Measurements from ENCODE around the gene CNTNAP4. TPM values are rescaled to one million over a fixed set of nuclear protein-coding genes. Genes with fewer than 3 reads are reported as not detected.

CNTNAP4 gene
- total RNA-seq, 1 experiment from 2014 or later: not detected

DNA sequence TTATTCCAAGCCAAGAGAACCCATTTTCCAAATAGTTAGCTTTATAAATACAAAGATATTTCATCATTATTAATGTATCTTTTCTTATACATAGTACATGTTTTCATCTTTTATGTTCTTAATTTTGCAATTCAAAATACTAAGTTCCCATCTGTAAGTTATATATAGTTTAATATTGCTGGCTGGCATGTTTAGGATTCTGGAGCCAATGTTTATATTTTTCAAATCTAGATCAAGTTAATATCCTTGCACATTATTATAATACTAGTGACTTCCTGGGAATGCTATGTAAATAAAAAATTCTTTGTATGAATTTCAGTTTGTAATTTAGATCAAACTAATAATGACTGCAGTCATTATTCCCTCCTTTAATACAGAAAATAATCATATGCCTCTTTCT lies 189.7 kb downstream of the CNTNAP4 start:
- in situ Hi-C loops (cut with HindIII; ENCODE audit: low sequenced_read_pairs): no loop called here
- DNase-seq (ENCODE audit: low spot score): no peak

GRCh38 chr16:76474048-76474447 lies 196.8 kb downstream of the CNTNAP4 start:
- in situ Hi-C loops (cut with HindIII; ENCODE audit: low sequenced_read_pairs): no loop called here
- DNase-seq (ENCODE audit: low spot score): no peak

- in situ Hi-C loops (cut with HindIII; ENCODE audit: low sequenced_read_pairs): no loop called here
- DNase-seq (ENCODE audit: low spot score): no peak
These were observed 200.9 kb downstream of the CNTNAP4 start for GRCh38 chr16:76478105-76478504.

GRCh38 chr16:76483307-76483909 lies 206.2 kb downstream of the CNTNAP4 start:
- no peak for DNase-seq (ENCODE audit: low spot score)
- in situ Hi-C loops (cut with HindIII; ENCODE audit: low sequenced_read_pairs): no loop called here

DNA sequence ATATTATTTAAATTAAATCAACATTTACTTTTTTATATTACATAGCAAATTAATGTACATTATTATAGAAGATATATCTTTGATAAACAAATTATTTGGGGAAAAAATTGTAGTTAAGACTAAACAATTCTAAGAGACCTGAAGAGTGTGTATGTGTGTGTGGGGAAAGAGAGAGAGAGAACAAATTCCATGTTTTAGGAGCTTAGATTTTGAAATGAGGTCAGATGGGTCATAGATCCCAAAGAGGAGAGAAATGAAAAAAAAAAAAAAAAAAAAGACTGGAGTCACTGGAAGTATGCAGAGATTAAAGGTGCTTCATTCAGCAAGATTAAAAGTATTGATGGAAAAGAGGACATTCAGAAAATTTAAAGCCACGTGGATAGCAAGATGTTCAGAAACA lies 206.8 kb downstream of the CNTNAP4 start:
- DNase-seq (ENCODE audit: low spot score): no peak
- in situ Hi-C loops (cut with HindIII; ENCODE audit: low sequenced_read_pairs): no loop called here

GRCh38 chr16:76486740-76487139 lies 209.5 kb downstream of the CNTNAP4 start:
- no peak for DNase-seq (ENCODE audit: low spot score)
- in situ Hi-C loops (cut with HindIII; ENCODE audit: low sequenced_read_pairs): no loop called here

DNA sequence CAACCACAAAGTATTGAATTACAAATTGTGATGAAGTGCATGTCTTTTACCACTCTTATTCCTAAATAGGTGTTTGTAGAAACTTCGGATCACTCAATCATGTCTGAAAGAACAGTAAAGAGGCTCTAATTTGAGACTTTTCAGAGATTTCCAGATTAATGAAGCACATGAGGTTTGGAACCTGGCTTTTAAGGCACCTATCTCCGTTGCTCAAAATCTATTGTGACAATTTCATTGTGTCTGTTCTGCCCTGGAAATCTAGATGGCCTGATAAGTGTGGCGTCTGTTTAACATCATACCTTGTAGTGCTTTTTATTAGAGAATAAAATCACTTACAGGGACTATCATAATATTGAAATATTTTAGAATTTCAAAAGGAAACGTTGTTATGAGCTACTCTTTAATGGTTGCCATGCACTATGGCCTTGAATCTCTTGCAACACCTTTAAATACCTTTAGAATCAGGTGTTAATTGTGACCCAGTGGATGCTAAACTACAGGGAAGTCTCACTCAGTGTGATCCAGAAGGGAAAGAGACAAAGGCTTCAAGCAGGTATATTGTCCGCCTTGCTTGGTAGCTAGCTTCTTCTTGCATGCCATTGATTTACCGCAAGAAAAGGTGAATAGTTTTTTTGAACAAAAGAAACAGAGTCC lies 210.3 kb downstream of the CNTNAP4 start:
- in situ Hi-C loops (cut with HindIII; ENCODE audit: low sequenced_read_pairs): no loop called here
- no peak for DNase-seq (ENCODE audit: low spot score)

DNA sequence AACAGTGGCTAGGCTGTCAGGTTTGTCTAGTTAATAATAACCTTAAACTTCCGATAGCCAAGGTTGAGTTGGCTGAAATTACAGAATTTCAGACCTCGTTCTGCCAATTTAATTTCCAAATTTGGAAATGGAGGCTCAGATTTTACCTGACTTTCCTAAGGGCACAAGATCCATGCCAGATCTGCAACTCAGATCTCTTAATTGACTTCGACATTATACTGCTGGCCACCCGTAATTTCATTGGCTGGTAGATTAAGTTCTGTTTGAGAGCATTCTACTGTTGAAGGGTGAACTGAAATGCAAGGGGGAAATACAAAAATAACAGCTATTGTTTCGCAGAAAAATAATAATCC lies 210.8 kb downstream of the CNTNAP4 start:
- DNase-seq (ENCODE audit: low spot score): no peak
- in situ Hi-C loops (cut with HindIII; ENCODE audit: low sequenced_read_pairs): no loop called here

DNA sequence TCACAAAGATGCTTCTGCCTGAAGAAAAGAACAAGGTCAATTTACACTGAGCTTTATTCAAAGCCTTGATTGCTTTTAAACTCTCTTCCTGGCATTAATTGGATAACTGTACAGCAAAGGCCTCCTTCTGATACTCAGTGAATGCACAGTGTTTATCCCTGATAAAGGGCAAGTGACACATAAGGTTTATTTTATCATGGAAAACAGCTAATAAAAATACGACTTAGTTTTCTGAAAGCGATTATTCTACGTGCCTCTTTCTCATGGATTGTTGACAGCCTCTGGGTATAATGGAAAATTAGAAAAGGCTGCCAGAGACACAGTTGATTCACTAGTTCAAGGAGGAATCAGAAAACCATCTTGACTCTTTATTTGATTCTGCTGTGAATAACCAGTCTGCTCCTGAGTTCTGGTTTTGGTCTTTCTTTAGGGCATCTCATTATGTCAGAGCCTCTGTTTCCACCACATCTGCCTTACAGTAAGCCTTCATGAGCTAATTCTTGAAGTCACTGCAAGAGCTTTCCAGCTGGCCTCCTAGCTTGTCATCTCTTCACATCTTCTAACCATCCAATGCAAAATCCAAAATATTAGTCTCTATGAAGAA lies 212.9 kb downstream of the CNTNAP4 start:
- DNase-seq (ENCODE audit: low spot score): no peak
- in situ Hi-C loops (cut with HindIII; ENCODE audit: low sequenced_read_pairs): no loop called here

GRCh38 chr16:76500006-76500405 lies 222.8 kb downstream of the CNTNAP4 start:
- no peak for DNase-seq (ENCODE audit: low spot score)
- in situ Hi-C loops (cut with HindIII; ENCODE audit: low sequenced_read_pairs): no loop called here

DNA sequence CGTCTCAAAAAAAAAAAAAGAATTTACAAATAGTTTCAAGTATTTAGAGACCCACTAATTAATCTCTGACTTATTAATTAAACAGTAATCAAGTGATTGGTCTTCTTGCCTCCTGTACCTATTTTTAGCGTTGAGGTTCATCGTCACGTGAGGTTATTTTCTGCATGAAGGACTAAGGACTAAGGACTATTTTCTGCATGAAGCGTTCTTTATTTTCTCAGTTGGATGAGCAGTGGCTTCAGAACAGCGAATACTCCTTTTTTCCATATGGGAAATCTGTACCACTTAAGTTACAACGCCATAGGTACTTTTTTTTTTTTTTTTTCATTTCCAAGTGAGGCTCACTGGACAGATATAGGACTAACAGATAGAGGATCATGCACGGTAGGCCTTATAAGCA lies 224.9 kb downstream of the CNTNAP4 start:
- no peak for DNase-seq (ENCODE audit: low spot score)
- in situ Hi-C loops (cut with HindIII; ENCODE audit: low sequenced_read_pairs): no loop called here

DNA sequence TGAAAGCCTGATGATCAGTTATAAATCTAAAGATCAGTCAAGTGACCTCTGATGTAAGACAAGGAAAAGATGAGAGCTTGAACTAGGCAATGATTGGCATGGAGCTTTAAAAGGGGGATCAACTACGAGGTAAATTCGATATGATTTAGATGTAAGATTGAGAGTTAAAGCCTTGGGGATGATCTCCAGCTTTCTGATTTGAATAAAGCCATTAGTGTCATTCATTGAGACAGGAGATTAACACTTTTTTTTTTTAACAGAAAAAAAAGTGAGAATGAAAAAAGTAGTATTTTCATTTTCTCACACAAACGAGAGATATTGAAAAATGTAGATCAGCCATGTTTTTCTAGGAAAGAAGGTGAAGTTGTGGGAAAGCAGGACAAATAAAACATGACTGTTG lies 225.4 kb downstream of the CNTNAP4 start:
- in situ Hi-C loops (cut with HindIII; ENCODE audit: low sequenced_read_pairs): no loop called here
- no peak for DNase-seq (ENCODE audit: low spot score)

DNA sequence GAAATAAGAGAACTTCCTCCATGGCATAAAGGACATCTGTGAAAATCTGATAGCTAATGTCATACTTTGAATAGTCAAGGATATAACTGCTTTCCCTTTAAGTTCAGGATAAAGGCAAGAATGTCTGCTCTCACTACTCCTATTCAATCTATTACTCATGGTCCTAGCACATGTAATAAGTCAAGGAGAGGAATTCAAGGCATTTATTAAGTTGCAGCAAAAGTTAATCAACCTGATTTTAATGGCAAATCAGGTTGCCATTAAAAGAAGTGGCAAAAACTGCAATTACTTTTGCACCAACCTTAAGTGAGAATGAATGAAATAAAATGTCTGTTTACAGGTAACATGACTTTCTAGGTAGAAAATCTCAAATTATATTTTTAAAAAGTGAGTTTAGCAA lies 225.9 kb downstream of the CNTNAP4 start:
- in situ Hi-C loops (cut with HindIII; ENCODE audit: low sequenced_read_pairs): no loop called here
- no peak for DNase-seq (ENCODE audit: low spot score)

DNA sequence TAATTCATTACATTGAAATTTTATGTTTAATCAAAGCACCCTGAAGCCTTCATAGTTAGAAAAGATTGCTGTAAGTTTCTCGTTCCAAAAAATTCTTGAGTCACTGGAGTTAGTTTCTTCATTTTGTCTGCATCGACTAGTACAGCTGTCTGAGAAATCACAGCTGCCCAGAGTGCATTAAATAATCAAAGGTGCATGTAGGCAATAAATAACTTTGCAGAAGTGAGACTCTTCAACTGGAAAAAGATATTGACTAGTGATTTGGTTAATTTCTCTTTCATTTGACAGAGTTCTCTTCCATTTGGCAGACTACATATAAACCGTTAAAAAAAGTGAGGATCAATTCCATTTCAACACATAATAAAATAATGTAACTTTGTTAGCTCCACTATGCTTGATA lies 234.0 kb downstream of the CNTNAP4 start:
- no peak for DNase-seq (ENCODE audit: low spot score)

GRCh38 chr16:76518781-76519180 lies 241.6 kb downstream of the CNTNAP4 start:
- in situ Hi-C loops (cut with HindIII; ENCODE audit: low sequenced_read_pairs): no loop called here

More for the DNA sequence above, 234.0 kb downstream of the CNTNAP4 start:
- in situ Hi-C loops (cut with HindIII; ENCODE audit: low sequenced_read_pairs): no loop called here

DNA sequence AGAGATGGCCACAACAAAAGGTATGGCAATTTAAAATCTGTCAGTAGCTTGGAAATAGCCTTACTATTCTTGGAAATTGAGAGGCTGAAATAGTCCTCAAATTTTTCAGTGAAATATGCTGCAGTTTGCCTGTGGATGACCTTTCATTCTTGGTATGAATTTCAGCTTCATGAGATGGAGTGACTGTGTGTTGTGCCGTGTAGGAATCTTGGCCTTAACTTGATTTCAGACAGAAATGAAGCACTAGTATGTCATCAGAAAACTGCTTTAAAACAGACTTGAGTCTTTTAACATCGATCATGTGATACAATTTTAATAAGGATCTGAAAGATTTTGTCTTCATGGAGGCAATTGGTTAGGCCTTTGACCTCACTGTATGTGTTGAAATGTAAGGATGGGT lies 247.2 kb downstream of the CNTNAP4 start:
- DNase-seq (ENCODE audit: low spot score): no peak
- in situ Hi-C loops (cut with HindIII; ENCODE audit: low sequenced_read_pairs): no loop called here

More at GRCh38 chr16:76518781-76519180, 241.6 kb downstream of the CNTNAP4 start:
- DNase-seq (ENCODE audit: low spot score): no peak

DNA sequence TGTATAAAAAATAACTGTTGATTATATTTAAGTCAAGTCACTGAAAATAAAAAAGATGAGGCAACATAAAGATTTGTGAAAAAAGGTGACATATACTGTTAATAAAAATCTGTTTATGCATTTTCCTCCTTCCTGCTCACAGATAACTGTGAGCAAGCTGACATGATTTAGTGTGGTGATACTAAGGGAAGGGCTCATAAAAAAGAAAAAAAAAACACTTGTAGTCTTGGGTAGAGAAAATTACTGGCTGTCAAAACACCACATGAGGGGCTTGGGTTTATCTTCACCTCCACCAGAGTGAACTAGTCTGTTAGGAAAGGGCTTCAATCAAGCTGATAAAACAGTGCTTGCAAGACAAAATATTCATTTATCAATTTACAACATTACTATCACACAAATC lies 247.6 kb downstream of the CNTNAP4 start:
- no peak for DNase-seq (ENCODE audit: low spot score)
- in situ Hi-C loops (cut with HindIII; ENCODE audit: low sequenced_read_pairs): no loop called here

GRCh38 chr16:76527244-76527643 lies 250.0 kb downstream of the CNTNAP4 start:
- in situ Hi-C loops (cut with HindIII; ENCODE audit: low sequenced_read_pairs): no loop called here
- DNase-seq (ENCODE audit: low spot score): no peak

- DNase-seq (ENCODE audit: low spot score): no peak
- in situ Hi-C loops (cut with HindIII; ENCODE audit: low sequenced_read_pairs): no loop called here
These were observed 251.9 kb downstream of the CNTNAP4 start for GRCh38 chr16:76529120-76529519.

- DNase-seq (ENCODE audit: low spot score): no peak
- in situ Hi-C loops (cut with HindIII; ENCODE audit: low sequenced_read_pairs): no loop called here
These were observed 254.0 kb downstream of the CNTNAP4 start for GRCh38 chr16:76531236-76531635.
